ENCODE measurements around the gene MAML3. TPM values are rescaled to one million over a fixed set of nuclear protein-coding genes. Genes with fewer than 3 reads are reported as not detected.

The MAML3 gene
- total RNA-seq, 5 donors from 2014 or later (not counting 1 experiment from before 2014, with no cell fraction given), result 2.0 to 3.4 (median 2.7) TPM

DNA sequence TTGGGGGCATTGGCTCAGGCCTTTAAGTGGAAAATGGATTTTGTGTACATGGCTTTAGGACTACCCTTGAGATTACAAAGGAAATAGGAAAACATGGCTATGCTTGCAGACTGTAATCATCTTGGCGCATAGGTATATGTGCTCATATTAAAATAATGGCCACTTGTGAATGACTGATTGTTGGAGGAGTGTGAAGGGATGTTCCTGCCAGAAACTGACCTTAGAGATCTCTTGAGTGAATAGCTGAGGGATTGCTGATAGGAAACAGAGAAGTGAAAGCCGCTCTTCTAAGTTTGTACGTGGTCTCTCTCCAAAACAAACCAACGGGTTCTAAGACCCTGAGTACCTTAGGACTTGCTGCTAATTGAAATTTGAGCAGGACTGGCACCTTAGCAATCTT is 302.3 kb downstream of the MAML3 start:
- ATAC-seq (replicated peaks in 1 of 4) (no peak), DNase-seq (no peak)
- Histone ChIP-seq H3K36me3 (ENCODE audit: control insufficient read depth in 2 of 2, extremely low read depth in 1 of 2, insufficient read depth in 1 of 2, low read length in 1 of 2) (no peaks in the 10 kb centered on the region), H3K4me1 (ENCODE audit: control insufficient read depth in 1 of 2, extremely low read depth in 1 of 2, insufficient read depth in 2 of 2, low read length in 2 of 2) (peaks cover 0 to 6% of the 10 kb centered on the region in 2 experiments), H3K9me3 (no peaks in the 10 kb centered on the region), H3K27ac (ENCODE audit: low read length) (no peak overlapping the region), H3K4me3 (ENCODE audit: control insufficient read depth in 1 of 2, extremely low read depth in 1 of 2, low read length in 1 of 2) (no peak overlapping the region), H3K27me3 (replicated peaks in 1 of 2; ENCODE audit: control insufficient read depth in 2 of 2, extremely low read depth in 1 of 2, insufficient read depth in 2 of 2, low read length in 1 of 2) (peaks cover 0 to 4% of the 10 kb centered on the region in 2 experiments)
- peaks cover 4 to 8% (median 5%) of the 10 kb centered on the region in 3 donors for H3K4me1 Mint-ChIP-seq
- H3K27ac Mint-ChIP-seq, result no peak overlapping the region
- CTCF ChIA-PET, result no interaction called here
- H3K36me3 Mint-ChIP-seq, result no peaks in the 10 kb centered on the region
- no peak overlapping the region for H3K4me3 Mint-ChIP-seq
- WGBS (ENCODE audit: insufficient coverage), result no CpG with 5 or more reads among the region's 4 CpGs
- no peaks in the 10 kb centered on the region for H3K9me3 Mint-ChIP-seq
- POLR2A ChIA-PET, result no interaction called here
- no peaks in the 10 kb centered on the region for H3K27me3 Mint-ChIP-seq

DNA sequence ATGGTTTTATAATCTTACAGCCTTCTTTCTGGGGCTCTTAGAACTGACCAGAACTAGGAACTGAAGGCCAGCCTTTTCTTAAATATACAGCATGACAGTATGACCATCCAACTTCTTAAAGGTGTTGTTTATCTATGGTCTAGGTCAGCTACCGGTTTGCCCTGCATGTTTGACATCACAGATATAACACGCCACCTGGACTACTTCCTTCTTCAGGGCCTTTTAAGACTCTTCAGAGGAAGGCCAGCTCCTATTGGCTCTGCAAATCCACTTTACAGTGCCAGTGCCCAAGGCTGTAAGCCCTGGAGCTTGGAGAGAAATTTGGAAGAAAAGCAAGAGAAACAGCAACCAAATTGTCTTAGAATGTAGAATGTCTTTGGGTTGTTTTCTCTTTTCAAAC is 302.9 kb downstream of the MAML3 start:
- Mint-ChIP-seq H3K27ac (no peak overlapping the region), H3K27me3 (no peaks in the 10 kb centered on the region), H3K36me3 (no peaks in the 10 kb centered on the region), H3K4me3 (no peak overlapping the region), H3K9me3 (no peaks in the 10 kb centered on the region), H3K4me1 (peaks cover 1 to 3% (median 1%) of the 10 kb centered on the region in 3 donors)
- H3K4me3 ChIP-seq (ENCODE audit: control insufficient read depth in 1 of 2, extremely low read depth in 1 of 2, low read length in 1 of 2), result no peak overlapping the region
- no CpG with 5 or more reads among the region's 2 CpGs for WGBS (ENCODE audit: insufficient coverage)
- no peaks in the 10 kb centered on the region for H3K36me3 ChIP-seq (ENCODE audit: control insufficient read depth in 2 of 2, extremely low read depth in 1 of 2, insufficient read depth in 1 of 2, low read length in 1 of 2)
- no peak for DNase-seq
- peaks cover 0 to 1% of the 10 kb centered on the region in 2 experiments for H3K4me1 ChIP-seq (ENCODE audit: control insufficient read depth in 1 of 2, extremely low read depth in 1 of 2, insufficient read depth in 2 of 2, low read length in 2 of 2)
- H3K9me3 ChIP-seq, result no peaks in the 10 kb centered on the region
- POLR2A ChIA-PET, result no interaction called here
- H3K27ac ChIP-seq (ENCODE audit: low read length), result no peak overlapping the region
- CTCF ChIA-PET, result no interaction called here
- no peak for ATAC-seq (replicated peaks in 1 of 4)
- peaks cover 0 to 4% of the 10 kb centered on the region in 2 experiments for H3K27me3 ChIP-seq (replicated peaks in 1 of 2; ENCODE audit: control insufficient read depth in 2 of 2, extremely low read depth in 1 of 2, insufficient read depth in 2 of 2, low read length in 1 of 2)

DNA sequence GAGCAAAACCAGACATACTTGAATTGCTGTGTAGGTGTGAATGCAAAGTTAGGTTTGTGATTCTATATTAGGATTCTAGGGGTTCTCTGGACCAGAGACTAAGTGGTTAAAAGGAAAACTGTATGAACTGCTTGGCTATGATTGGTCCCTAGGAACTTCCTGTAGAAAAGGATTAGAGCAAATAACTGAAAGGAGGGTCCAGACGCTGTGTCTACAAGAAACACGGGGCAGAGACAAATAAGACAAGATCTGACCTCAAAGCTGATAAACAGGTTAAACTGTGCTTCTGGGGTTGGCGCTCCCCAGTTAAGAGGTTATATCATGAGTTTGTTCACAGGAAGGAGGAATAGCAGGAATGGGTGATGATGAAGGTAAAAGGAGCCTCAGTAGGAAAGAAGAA is 304.8 kb downstream of the MAML3 start:
- no peaks in the 10 kb centered on the region for H3K27me3 Mint-ChIP-seq
- H3K9me3 Mint-ChIP-seq, result no peaks in the 10 kb centered on the region
- H3K36me3 Mint-ChIP-seq, result no peaks in the 10 kb centered on the region
- H3K9me3 ChIP-seq, result no peaks in the 10 kb centered on the region
- H3K27ac ChIP-seq (ENCODE audit: low read length), result no peak overlapping the region
- H3K4me1 Mint-ChIP-seq, result no peaks in the 10 kb centered on the region
- H3K27ac Mint-ChIP-seq, result no peak overlapping the region
- no peak overlapping the region for H3K4me3 Mint-ChIP-seq
- 96% methylated on average over 3 of the region's 3 CpGs for WGBS (ENCODE audit: insufficient coverage)
- ATAC-seq (replicated peaks in 1 of 4), result no peak
- ChIA-PET CTCF (no interaction called here), POLR2A (no interaction called here)
- DNase-seq, result no peak
- H3K4me3 ChIP-seq (ENCODE audit: control insufficient read depth in 1 of 2, extremely low read depth in 1 of 2, low read length in 1 of 2), result no peak overlapping the region
- H3K4me1 ChIP-seq (ENCODE audit: control insufficient read depth in 1 of 2, extremely low read depth in 1 of 2, insufficient read depth in 2 of 2, low read length in 2 of 2), result no peaks in the 10 kb centered on the region
- H3K36me3 ChIP-seq (ENCODE audit: control insufficient read depth in 2 of 2, extremely low read depth in 1 of 2, insufficient read depth in 1 of 2, low read length in 1 of 2), result no peaks in the 10 kb centered on the region
- H3K27me3 ChIP-seq (replicated peaks in 1 of 2; ENCODE audit: control insufficient read depth in 2 of 2, extremely low read depth in 1 of 2, insufficient read depth in 2 of 2, low read length in 1 of 2), result no peaks in the 10 kb centered on the region

DNA sequence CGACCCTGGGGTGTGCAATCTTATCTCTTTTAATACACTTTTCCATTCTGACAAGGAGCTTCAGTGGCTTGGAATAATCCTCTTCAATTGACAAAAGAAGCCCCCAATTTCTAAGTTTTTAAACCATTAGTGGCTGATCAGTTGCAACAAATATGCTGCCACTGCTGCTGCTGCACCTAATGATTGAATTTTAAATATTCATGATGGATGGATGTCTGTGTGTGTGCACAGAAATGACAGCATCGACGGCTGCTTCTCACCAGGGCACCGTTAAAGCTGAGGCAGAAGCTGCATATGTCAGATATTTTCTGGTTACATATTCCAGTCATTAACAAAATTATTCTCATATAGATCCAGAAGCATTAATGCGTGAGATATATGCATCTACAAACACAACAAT is 306.0 kb downstream of the MAML3 start:
- H3K27me3 ChIP-seq (replicated peaks in 1 of 2; ENCODE audit: control insufficient read depth in 2 of 2, extremely low read depth in 1 of 2, insufficient read depth in 2 of 2, low read length in 1 of 2), result no peaks in the 10 kb centered on the region
- ChIA-PET CTCF (no interaction called here), POLR2A (no interaction called here)
- H3K27ac ChIP-seq (ENCODE audit: low read length), result no peak overlapping the region
- H3K4me1 ChIP-seq (ENCODE audit: control insufficient read depth in 1 of 2, extremely low read depth in 1 of 2, insufficient read depth in 2 of 2, low read length in 2 of 2), result no peaks in the 10 kb centered on the region
- H3K9me3 ChIP-seq, result no peaks in the 10 kb centered on the region
- H3K27me3 Mint-ChIP-seq, result no peaks in the 10 kb centered on the region
- ATAC-seq (replicated peaks in 1 of 4) (no peak), DNase-seq (no peak)
- WGBS (ENCODE audit: insufficient coverage), result 40% methylated on average over 1 of the region's 5 CpGs
- no peak overlapping the region for H3K27ac Mint-ChIP-seq
- H3K36me3 Mint-ChIP-seq, result no peaks in the 10 kb centered on the region
- no peaks in the 10 kb centered on the region for H3K4me1 Mint-ChIP-seq
- no peak overlapping the region for H3K4me3 ChIP-seq (ENCODE audit: control insufficient read depth in 1 of 2, extremely low read depth in 1 of 2, low read length in 1 of 2)
- no peaks in the 10 kb centered on the region for H3K36me3 ChIP-seq (ENCODE audit: control insufficient read depth in 2 of 2, extremely low read depth in 1 of 2, insufficient read depth in 1 of 2, low read length in 1 of 2)
- no peaks in the 10 kb centered on the region for H3K9me3 Mint-ChIP-seq
- H3K4me3 Mint-ChIP-seq, result no peak overlapping the region

DNA sequence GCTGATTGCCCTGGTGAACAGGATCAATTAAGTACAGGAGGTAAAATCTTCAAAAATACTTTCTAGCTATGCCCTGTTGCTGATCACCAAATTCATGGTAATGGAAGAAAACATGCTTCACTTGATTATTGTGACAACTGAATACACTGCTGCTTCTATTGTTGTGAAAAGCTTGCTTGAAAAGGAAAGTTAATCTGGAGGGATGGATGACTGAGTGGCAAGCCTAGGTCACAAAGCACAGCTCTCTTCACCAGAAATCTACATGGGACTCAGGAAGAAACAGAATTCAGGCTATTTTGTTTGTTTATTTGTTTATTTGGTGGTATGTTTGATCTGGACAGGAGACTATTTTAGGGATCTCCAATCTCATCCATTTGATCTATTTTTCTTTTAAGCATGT is 306.4 kb downstream of the MAML3 start:
- Mint-ChIP-seq H3K27me3 (no peaks in the 10 kb centered on the region), H3K36me3 (no peaks in the 10 kb centered on the region), H3K9me3 (no peaks in the 10 kb centered on the region), H3K27ac (no peak overlapping the region), H3K4me1 (no peaks in the 10 kb centered on the region), H3K4me3 (no peak overlapping the region)
- ChIA-PET CTCF (no interaction called here), POLR2A (no interaction called here)
- no peak for ATAC-seq (replicated peaks in 1 of 4)
- Histone ChIP-seq H3K9me3 (no peaks in the 10 kb centered on the region), H3K4me3 (ENCODE audit: control insufficient read depth in 1 of 2, extremely low read depth in 1 of 2, low read length in 1 of 2) (no peak overlapping the region), H3K4me1 (ENCODE audit: control insufficient read depth in 1 of 2, extremely low read depth in 1 of 2, insufficient read depth in 2 of 2, low read length in 2 of 2) (no peaks in the 10 kb centered on the region), H3K27me3 (replicated peaks in 1 of 2; ENCODE audit: control insufficient read depth in 2 of 2, extremely low read depth in 1 of 2, insufficient read depth in 2 of 2, low read length in 1 of 2) (no peaks in the 10 kb centered on the region), H3K27ac (ENCODE audit: low read length) (no peak overlapping the region), H3K36me3 (ENCODE audit: control insufficient read depth in 2 of 2, extremely low read depth in 1 of 2, insufficient read depth in 1 of 2, low read length in 1 of 2) (no peaks in the 10 kb centered on the region)
- DNase-seq, result no peak

DNA sequence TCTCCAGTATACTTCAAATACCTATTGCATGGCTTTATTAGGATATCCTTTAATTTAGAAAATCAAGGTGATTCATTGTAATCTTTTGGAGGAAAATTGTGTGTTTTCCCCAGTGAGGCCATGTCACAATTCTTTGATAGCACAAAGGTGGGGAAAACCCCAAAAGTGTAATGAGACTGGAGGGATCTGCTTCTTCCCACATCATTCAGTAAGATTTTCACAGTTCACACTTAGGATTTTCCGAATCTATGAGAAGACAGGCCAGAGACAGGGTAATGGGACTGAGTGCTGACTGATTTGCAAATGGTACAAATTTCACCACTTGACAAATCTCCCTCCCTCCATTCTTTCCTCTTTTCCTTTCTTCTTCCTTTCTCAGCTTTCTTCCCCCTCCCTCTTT is 307.2 kb downstream of the MAML3 start:
- Mint-ChIP-seq H3K4me3 (no peak overlapping the region), H3K27ac (no peak overlapping the region), H3K27me3 (no peaks in the 10 kb centered on the region), H3K9me3 (no peaks in the 10 kb centered on the region), H3K36me3 (no peaks in the 10 kb centered on the region), H3K4me1 (no peaks in the 10 kb centered on the region)
- Histone ChIP-seq H3K27ac (ENCODE audit: low read length) (no peak overlapping the region), H3K4me3 (ENCODE audit: control insufficient read depth in 1 of 2, extremely low read depth in 1 of 2, low read length in 1 of 2) (no peak overlapping the region), H3K9me3 (no peaks in the 10 kb centered on the region), H3K4me1 (ENCODE audit: control insufficient read depth in 1 of 2, extremely low read depth in 1 of 2, insufficient read depth in 2 of 2, low read length in 2 of 2) (no peaks in the 10 kb centered on the region), H3K27me3 (replicated peaks in 1 of 2; ENCODE audit: control insufficient read depth in 2 of 2, extremely low read depth in 1 of 2, insufficient read depth in 2 of 2, low read length in 1 of 2) (no peaks in the 10 kb centered on the region), H3K36me3 (ENCODE audit: control insufficient read depth in 2 of 2, extremely low read depth in 1 of 2, insufficient read depth in 1 of 2, low read length in 1 of 2) (no peaks in the 10 kb centered on the region)
- no CpG with 5 or more reads among the region's 1 CpG for WGBS (ENCODE audit: insufficient coverage)
- ATAC-seq (replicated peaks in 1 of 4) (no peak), DNase-seq (no peak)
- ChIA-PET POLR2A (no interaction called here), CTCF (interaction anchor here in 1 of 2 donors (0.5 kb wide), 1 partner anchor 818 kb away, joined by 4 read pairs; no protein-coding TSS in a partner anchor)

DNA sequence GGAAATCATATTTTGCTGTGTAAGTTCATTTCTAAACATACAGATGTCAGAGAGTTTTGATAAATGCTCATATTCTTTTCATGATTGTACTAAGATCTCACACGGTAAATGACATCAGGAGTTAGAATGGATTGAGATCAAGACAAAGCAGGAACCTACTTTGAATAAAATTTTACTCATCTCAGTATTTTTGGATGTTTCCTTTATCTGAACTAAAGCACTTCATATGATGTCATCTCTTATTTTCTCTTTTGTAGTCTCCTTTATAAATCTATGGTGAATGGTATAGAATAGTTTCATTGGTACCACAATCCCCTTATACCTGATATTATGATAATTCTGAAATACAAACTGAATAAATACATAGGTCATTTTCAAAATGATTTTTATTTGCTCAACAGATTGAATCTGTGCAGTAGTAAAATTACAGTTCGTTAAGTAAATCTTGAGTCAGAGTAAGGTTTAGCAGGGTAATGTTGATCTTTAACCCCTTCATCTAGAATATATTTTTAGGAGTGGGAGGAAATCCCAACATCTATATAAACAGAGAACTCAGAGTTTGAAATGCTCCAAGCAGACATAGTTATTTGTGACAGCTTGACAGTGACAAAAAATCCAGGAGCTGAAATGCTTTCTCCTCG is 308.4 kb downstream of the MAML3 start:
- DNase-seq, result no peak
- Mint-ChIP-seq H3K9me3 (no peaks in the 10 kb centered on the region), H3K4me1 (no peaks in the 10 kb centered on the region), H3K4me3 (no peak overlapping the region), H3K27ac (no peak overlapping the region), H3K27me3 (no peaks in the 10 kb centered on the region), H3K36me3 (no peaks in the 10 kb centered on the region)
- WGBS (ENCODE audit: insufficient coverage), result no CpG with 5 or more reads among the region's 3 CpGs
- no peaks in the 10 kb centered on the region for H3K36me3 ChIP-seq (ENCODE audit: control insufficient read depth in 2 of 2, extremely low read depth in 1 of 2, insufficient read depth in 1 of 2, low read length in 1 of 2)
- no peaks in the 10 kb centered on the region for H3K4me1 ChIP-seq (ENCODE audit: control insufficient read depth in 1 of 2, extremely low read depth in 1 of 2, insufficient read depth in 2 of 2, low read length in 2 of 2)
- no peak overlapping the region for H3K27ac ChIP-seq (ENCODE audit: low read length)
- no peak overlapping the region for H3K4me3 ChIP-seq (ENCODE audit: control insufficient read depth in 1 of 2, extremely low read depth in 1 of 2, low read length in 1 of 2)
- no peaks in the 10 kb centered on the region for H3K27me3 ChIP-seq (replicated peaks in 1 of 2; ENCODE audit: control insufficient read depth in 2 of 2, extremely low read depth in 1 of 2, insufficient read depth in 2 of 2, low read length in 1 of 2)
- CTCF ChIA-PET, result no interaction called here
- H3K9me3 ChIP-seq, result no peaks in the 10 kb centered on the region
- POLR2A ChIA-PET, result no interaction called here
- ATAC-seq (replicated peaks in 1 of 4), result no peak

All from T-cell (primary cell).